Hypothalamus (tissue), 51 donors: ENCODE data around the gene ASCL3.
"Not testable (repeated sequence)": the region's sequence is repeated elsewhere in the genome, so short reads cannot be mapped to it uniquely, and the experiment has no call there.

Source experiments
- DNase-seq, 51 donors: peaks; one replicate each; lab custom pipeline; 2025; lab: John Stamatoyannopoulos, UW

The ASCL3 gene, protein sequence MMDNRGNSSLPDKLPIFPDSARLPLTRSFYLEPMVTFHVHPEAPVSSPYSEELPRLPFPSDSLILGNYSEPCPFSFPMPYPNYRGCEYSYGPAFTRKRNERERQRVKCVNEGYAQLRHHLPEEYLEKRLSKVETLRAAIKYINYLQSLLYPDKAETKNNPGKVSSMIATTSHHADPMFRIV

GRCh38 chr11:8942518-8943066, at the start of gene ASCL3:
TSS of gene ASCL3 (minus strand) at chr11:8943016. CDS start at chr11:8938161, 4,855 bp downstream.
- DNase-seq, result no peak

- peak in 1 of 51 donors; percentile 25 for DNase-seq
Observed at GRCh38 chr11:8989453-8989852, 46.6 kb upstream of the ASCL3 start.

DNA sequence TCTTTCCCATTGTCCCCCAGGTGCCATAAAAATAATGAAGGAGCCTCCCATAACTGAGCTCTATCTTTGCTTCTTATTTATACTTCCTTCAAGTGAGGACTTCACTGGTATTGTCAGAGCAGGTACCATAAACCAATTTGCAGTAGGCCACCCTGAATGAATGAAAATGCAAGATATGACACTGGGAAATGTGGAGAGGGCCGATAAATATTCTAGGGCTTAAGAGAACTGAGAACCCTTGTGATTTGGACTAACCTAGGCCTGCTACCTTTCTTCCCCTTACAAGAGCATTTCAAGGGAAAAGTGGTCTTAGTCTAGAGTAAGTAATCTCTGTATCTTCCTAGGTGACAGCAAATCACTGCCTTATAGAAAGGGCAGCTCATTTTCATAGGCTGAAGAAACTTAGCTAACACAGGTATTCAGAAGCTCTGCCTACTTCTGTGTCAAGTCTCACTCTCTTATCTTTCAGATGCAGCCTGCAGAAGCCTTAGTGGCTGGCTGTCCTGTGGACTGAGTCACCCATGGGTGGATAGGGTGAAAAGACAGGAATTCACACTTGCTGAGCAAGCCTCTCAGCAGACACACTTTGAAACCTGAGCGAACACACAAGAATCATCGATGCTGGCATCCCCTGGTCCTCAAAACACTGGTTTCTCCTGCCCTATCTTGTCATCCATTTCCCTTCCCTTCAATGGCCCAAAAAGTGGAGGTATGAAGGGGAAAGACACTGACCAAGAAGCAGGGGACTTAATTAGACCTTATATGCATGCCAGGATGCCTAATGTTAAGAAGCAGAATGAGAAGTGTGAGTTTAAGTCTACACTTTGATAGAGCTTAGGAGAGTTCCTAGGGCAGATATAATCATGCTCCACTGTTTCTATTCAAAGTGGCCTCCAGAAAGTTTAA, 45.8 kb upstream of the ASCL3 start:
- DNase-seq, result no peak

DNA sequence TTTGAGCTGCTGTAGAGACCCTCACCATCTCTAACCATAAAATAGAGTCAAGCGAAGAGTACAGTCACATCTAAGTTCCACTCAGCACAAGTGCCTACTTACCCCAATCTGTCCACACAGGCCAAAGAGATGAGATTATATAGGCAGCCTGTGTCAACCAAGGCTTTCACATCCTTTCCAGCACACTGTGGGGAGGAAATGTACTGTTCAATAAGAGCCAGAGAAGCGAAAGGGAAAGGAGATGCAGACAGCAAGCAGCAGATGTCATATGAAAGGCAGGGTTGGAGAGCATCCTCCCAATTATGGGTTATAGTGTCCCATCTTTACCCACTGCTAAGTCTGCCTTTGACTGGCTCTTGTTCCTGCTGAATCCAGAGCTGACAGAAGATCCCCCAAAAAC, 44.6 kb upstream of the ASCL3 start:
- DNase-seq, result no peak

- not testable (repeated sequence) for DNase-seq
Observed at GRCh38 chr11:8986772-8987171, 44.0 kb upstream of the ASCL3 start.

DNA sequence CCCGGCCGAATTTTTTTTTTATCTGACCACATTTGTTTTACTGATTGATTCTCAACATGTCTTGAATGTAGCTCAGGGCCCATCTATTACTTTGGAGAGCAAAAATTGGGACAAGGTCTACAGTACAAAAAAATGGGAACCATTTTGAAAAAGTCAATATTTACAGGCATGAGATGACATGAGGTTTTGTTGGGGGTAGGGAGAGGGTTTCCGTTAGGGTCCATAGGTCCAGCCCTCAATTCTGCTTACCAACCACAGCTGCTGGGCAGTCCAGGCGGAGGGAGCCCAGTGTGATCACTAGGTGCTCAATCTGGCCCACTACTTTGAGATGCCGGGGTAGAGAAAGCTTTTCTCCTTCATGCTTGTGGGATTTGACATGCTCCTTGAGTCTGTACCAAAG, 42.6 kb upstream of the ASCL3 start:
- DNase-seq, result no peak

DNA sequence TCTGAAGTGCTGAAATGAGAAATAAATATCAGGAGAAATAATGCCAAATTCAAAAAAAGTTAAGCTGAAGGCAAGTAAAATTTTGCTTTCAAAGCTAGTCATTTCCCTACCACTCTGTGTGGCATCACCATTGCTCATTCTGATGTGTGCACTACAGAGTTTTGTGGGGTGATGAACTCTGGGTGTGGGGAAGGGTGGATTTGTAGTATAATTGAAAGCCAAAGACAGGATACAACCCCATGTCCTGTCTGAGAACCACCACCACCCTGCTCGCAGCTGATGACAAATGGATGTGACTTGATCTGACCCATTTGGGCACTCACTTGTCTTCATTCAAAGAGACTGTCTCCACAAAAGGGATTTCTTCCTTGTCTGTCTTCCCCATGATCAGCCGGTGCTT, 40.7 kb upstream of the ASCL3 start:
- DNase-seq, result no peak

- DNase-seq, result no peak
Observed at GRCh38 chr11:8980485-8980884, 37.7 kb upstream of the ASCL3 start.

GRCh38 chr11:8979365-8979764, 36.5 kb upstream of the ASCL3 start:
- not testable (repeated sequence) for DNase-seq

DNA sequence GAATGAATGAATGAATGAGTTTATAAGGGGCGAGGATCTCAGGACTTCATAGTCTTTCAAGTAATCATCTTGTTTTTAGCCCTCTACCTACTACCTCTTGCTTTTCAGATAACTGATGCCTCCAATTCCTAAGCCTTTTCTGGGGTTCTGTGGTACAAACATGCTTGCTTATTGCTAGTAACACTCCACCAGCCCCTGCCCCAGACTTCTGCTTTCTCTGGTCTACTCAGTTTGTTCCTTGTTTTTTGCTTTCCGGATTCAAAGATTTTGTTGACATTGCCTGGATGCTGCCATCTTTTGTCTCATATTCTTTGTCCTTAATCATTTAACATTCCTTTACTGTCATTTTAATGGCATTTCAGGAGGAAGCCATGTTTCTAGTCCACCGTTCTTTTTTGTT, 30.3 kb upstream of the ASCL3 start:
- no peak for DNase-seq

- DNase-seq, result no peak
Observed at GRCh38 chr11:8971924-8972316, 29.1 kb upstream of the ASCL3 start.

DNA sequence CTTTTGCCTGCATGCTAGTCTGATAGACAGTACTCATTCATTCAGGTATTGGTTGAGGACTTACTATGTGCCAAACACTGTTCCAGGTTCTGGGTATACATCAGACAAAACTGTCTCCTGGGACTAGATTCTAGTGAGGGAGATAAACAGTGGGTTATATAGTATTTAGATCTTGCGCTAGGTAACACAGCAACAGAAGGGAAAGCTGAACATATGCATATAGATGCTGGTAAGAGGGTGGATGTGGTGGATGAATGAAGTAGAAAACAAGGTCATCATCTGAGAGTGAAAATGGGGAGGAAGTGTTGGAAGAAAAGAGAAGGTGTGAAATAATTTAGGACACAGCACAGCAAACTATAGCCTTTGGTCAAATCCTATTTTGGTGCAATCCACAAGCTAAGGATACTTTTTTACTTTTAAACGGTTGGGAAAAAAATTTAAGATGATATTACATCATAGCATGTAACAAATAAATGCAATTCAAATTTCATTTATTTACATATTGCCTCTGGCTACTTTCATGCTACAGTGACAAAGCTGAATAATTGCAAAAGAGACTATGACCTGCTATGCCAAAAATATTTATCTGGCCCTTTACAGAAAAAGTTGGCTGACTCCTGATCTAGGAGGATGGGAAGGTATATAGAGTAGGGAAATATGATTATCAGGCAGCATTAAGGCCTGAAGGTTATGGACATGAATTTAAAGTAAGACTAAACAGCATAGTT, 28.5 kb upstream of the ASCL3 start:
- DNase-seq, result no peak

GRCh38 chr11:8967184-8967583, 24.4 kb upstream of the ASCL3 start:
- no peak for DNase-seq

DNA sequence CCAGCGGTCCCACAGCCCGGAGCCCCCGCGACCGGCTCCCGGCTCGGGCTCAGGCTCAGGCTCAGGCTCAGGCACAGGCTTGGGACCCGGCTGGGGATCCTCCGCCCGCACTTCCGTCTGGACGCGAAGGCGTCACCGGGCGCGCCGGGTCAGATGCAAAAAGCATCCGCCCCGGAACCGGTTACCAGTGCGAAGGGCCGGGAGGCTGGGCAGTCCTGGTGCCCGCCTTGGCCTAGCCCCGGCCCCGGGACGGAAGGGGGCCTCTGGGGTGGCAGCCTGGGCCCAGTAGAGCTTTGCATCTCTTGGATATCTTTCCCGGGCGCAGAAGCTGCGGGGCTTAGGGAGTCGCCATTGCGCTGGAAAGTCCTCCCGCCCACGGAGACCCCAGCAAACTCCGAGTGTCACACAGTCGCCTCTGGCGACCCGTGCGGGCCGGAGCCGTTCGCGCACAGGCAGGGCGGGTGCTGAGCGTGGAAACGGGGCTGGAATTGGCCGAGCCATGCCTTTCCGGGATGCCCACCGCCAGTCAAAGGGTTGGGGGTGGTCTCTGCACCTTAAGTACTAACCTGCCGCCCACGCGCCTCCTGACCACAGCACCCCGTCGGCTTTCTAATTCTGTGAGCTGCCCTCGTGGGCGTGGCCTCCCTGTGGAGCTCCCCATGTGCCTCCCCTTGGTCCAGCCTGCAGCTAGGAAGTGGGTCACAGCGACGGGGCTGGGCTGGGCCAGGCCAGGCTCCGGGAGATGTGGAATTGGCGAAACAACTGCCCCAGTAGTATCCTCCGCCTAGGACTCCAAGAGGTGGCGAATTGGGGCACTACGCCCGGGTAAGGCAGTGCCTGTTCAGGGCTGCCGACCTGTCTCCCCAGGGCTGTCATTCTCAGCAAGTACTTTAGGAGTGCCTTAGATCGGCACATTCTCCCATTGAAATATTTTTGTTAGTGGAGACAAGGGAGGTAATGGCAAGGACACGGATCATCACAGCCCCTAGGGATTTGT, 21.8 kb upstream of the ASCL3 start, which contains the start of gene TMEM9B:
Gene TMEM9B (minus strand): TSS at position 119 of the 997 bp plus-strand sequence. CDS start 129 bp downstream, outside the sequence.
- peak; percentile 42 to 95 (median 85) for DNase-seq

GRCh38 chr11:8963569-8964323, 20.9 kb upstream of the ASCL3 start:
- DNase-seq, result peak in 32 of 51 donors; percentile 12 to 91 (median 78)

- no peak for DNase-seq
Observed at GRCh38 chr11:8962841-8963240, 20.0 kb upstream of the ASCL3 start.

- DNase-seq, result no peak
Observed at GRCh38 chr11:8961401-8961800, 18.6 kb upstream of the ASCL3 start.

- DNase-seq, result peak in 2 of 51 donors; percentile 2 to 9
Observed at GRCh38 chr11:8959546-8960166, 16.8 kb upstream of the ASCL3 start.
